Activated CD8-positive, alpha-beta memory T cell treated with anti-CD3 and anti-CD28 coated beads, Interleukin-2, amount 50 U/mL, for 1 hour (primary cell): ENCODE data around the gene RCL1.
"Not testable (repeated sequence)": the region's sequence is repeated elsewhere in the genome, so short reads cannot be mapped to it uniquely, and the experiment has no call there.

ENCODE experiments used
- DNase-seq: peaks from one replicate; pipeline ENCODE4 v3.0.0-alpha.2; 2020; ENCODE audit errors: extremely low read depth

The RCL1 gene

DNA sequence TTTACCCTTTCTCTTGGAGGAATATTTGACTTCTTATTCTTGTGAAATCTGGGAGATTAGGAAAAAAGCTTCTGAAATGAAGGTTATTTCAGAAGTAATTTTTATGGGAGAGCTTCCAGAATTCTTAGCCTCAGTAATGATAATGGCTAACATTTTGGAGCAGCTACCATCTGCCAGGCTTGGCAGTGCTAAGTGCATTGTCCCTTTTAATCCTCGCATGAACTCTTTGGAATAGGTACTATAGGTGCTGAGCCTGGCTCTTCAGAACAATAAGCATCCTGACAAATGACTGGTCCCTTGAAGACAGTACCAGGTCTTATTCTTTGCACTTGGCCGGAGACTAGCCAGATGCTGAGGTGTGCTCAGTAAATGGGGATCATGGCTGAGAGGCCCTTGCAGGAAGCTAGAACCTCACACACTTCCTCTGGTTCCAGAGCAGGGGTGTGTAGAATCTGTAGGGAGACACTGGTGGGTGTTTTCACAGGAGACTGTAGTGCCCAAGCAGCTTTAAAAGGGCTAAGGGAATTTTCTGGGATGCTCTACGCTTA, 90.7 kb downstream of the RCL1 start:
- DNase-seq, result no peak

GRCh38 chr9:4886698-4887097, 94.0 kb downstream of the RCL1 start:
- no peak for DNase-seq

- no peak for DNase-seq
Observed at GRCh38 chr9:4887556-4887955, 94.8 kb downstream of the RCL1 start.

DNA sequence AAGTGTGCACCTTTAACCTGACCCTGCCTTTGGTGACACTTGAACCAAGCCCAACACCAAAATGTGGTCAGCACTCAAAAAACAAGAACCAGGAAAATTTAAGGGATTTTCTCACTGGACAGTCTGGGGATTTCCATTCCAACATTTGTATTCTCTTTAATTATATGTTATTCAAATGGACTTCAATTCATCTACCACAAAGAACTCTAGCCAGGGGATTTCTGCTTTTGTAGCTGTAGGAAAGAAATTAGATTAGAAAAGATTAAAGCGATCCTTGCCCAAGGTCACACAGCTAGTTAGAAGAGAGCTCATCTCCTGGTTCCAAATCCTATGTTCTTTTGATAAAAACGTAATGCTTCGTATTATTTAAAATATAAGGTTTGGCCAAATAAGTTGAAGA, 97.5 kb downstream of the RCL1 start:
- DNase-seq, result no peak

DNA sequence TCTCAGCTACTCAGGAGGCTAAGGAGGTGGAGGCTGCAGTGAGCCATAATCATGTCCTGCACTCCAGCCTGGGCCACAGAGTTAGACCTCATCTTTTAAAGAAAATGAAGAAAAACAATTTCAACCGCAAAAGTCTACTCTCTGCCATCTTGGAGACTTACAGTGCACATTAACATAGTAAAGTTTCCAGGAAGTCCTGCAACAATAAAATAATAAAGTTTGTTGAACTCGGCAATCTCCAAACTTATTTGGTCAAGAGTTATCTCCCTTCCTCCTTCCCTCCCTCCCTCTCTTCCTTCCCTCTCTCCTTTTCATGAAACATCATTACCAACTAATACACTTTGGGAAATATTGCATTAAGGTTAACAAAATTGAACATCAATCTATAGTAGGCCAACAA, 98.2 kb downstream of the RCL1 start:
- DNase-seq, result no peak

DNA sequence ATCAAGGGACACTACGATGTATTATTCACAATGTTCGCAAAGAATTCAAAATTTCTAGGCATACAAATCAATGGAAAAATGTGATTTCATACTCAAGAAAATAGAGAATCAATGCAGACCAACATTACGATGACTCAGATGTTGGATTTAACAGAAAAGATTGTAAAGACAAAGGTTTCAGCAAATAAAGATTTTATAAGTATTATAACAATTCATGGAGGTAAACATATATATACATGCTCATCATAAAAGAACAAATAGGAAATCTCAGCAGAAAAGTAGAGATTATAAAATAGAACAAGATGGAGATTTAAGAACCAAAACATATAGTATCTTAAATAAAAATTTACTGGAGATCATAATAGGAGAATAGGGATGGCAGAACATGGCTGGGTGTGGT, 98.9 kb downstream of the RCL1 start:
- DNase-seq, result no peak

DNA sequence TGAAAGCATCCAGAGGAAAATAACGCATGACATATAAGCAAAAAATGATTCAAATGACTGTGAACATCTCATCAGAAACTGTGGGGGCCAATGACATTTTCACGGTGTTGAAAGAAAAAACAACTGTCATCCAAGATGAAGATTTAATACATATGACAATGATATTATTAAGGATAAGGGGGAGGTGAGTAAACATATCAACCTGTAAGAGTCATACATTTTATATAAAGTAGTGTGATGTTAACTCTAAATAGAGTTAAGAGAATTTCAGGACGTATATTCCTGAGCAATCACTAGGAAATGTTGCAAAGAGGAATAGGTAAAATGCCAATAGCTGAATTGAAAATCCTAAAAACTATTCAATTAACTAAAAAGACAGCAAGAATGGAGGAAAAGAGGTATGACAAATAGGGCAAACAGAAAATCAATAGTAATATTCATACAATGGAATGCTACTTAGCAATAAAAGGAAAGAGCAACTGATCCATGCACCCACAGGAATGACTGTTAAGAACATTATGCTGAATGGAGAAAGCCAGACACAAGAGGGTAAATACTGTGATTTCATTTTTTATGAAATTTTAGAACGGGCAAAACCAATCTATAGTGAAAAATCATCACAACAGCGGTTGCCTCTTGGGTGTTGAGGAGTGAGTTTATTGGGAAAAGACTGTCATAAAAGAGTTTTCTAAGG, 99.9 kb downstream of the RCL1 start:
- DNase-seq, result no peak

- DNase-seq, result no peak
Observed at GRCh38 chr9:4894076-4894475, 101.3 kb downstream of the RCL1 start.

DNA sequence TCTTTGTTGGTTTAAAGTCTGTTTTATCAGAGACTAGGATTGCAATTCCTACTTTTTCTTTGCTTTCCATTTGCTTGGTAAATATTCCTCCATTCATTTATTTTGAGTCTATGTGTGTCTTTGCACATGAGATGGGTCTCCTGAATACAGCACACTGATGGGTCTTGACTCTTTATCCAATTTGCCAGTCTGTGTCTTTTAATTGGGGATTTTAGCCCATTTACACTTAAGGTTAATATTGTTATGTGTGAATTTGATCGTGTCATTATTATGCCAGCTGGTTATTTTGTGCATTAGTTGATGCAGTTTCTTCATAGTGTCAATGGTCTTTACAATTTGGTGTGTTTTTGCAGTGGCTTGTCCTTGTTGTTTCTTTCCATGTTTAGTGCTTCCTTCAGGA, 107.1 kb downstream of the RCL1 start:
- DNase-seq, result not testable (repeated sequence)

DNA sequence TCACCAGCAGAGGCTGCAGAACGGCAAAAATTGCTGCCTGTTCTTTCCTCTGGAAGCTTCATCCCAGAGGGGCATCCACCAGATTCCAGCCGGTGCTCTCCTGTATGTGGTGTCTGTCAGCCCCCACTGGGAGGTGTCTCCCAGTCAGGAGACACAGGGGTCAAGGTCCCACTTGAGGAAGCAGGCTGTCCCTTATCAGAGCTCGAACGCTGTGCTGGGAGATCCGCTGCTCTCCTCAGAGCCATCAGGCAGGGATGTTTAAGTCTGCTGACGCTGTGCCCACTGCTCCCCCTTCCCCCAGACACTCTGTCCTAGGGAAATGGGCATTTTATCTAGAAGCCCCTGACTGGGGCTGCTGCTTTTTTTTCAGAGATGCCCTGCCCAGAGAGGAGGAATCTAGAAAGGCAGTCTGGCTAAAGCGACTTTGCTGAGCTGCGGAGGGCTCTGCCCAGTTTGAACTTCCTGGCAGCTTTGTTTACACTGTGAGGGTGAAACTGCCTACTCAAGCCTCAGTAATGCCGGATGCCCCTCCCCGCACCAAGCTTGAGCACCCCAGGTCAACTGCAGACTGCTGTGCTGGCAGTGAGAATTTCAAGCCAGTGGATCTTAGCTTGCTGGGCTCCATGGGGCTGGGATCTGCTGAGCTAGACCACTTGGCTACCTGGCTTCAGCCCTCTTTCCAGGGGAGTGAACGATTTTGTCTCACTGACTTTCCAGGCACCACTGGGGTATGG, 108.8 kb downstream of the RCL1 start:
- not testable (repeated sequence) for DNase-seq

DNA sequence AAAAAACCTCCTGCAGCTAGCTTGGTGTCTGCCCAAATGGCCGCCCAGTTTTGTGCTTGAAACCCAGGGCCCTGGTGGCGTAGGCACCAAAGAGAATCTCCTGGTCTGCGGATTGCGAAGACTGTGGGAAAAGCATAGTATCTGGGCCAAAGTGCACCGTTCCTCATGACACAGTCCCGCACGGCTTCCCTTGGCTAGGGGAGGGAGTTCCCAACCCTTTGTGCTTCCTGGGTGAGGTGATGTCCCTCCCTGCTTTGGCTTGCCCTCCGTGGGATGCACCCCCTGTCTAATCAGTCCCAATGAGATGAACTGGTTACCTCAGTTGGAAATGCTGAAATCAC, 109.4 kb downstream of the RCL1 start:
- DNase-seq, result no peak

DNA sequence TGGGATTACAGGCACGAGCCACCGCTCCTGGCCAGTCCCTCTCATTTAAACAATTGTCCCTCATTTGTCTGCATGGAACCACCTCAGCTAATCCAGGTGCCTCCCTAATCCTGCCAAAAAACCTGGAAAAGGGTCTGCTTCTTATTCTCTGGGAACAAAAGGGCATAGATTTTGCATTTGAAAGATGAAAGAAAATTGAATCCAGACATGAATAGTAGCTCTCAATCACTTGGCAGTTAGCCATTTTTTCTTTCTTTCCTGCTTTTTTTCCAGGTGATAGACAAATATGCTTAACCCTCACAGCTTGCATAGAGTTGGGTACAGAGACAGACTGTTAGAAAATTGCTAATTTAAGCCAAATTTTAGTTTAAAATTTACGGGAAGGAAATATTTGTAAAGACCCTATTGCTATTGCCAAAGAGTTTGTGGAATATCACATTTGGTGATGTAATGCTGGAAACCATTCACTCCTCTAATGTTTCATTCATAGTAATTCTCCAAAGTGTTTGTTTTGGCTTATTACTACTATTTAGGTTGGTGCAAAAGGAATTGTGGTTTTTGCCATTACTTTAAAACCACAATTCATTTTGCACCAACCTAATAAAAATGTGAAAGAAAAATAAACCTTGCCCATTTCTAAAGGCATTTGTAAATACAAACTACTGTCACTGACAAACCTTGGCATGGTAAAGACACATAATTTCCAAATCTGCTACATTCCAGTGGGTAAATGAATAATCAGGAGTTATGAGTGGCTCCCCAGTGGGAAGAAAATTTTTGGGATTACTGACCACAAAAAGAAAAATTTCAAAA, 111.8 kb downstream of the RCL1 start:
- no peak for DNase-seq

- no peak for DNase-seq
Observed at GRCh38 chr9:4905135-4905490, 112.4 kb downstream of the RCL1 start.
